GM20000 (cell line): ENCODE data around the gene SFXN1.
"Not testable (repeated sequence)": the region's sequence is repeated elsewhere in the genome, so short reads cannot be mapped to it uniquely, and the experiment has no call there.

Experiments
- DNase-seq: peaks from one replicate; pipeline ENCODE4 v3.0.0; 2012; ENCODE audit warnings: low spot score
- CTCF ChIP-seq: IDR thresholded peaks from 2 replicates; pipeline ENCODE4 v1.5.1; 2012; ENCODE audit warnings: mild to moderate bottlenecking, control low read depth; ENCODE audit errors: extremely low read depth, missing control alignments

SFXN1 gene

GRCh38 chr5:175534070-175534932 lies 55.9 kb downstream of the SFXN1 start:
- peak; percentile 81 for DNase-seq
- TF ChIP-seq CTCF: peak; percentile 97

DNA sequence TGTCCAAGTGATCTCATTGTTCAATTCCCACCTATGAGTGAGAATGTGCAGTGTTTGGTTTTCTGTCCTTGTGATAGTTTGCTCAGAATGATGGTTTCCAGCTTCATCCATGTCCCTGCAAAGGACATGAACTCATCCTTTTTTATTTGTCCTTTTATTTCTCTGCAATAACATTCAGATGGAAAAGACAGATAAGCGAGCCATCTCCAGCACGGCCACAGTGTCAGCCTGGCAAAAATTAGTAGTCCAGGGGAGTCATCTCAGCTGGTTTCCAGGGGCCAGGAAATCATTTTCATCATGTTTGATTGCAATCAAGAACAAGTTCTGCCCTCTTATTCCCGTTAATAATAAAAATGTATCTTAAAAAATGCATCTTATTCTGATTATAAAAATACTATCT lies 57.0 kb downstream of the SFXN1 start:
- not testable (repeated sequence) for DNase-seq

DNA sequence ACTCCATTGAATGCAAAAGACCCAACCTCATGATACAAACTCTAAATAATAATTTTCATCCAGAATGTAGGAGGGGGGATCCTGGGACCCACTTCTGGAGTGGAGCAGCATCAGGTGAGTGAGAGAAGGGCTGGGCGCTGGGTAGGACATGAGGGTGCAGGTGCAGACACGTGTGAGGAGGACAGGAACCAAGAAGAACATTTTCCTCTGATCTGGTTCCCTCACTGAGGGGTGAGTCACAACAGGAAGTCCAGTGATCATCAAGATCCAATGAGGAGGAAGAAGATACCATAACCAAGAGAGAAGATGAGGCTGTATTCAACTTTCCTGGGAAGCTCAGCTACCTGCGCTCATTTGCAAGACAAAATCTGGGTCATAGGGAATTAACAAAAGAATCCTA lies 57.4 kb downstream of the SFXN1 start:
- TF ChIP-seq CTCF: no peak
- DNase-seq: no peak

- DNase-seq: no peak
- no peak for TF ChIP-seq CTCF
Measured at GRCh38 chr5:175538576-175538975, 60.2 kb downstream of the SFXN1 start.

GRCh38 chr5:175539936-175540335 lies 61.6 kb downstream of the SFXN1 start:
- TF ChIP-seq CTCF: no peak
- no peak for DNase-seq

DNA sequence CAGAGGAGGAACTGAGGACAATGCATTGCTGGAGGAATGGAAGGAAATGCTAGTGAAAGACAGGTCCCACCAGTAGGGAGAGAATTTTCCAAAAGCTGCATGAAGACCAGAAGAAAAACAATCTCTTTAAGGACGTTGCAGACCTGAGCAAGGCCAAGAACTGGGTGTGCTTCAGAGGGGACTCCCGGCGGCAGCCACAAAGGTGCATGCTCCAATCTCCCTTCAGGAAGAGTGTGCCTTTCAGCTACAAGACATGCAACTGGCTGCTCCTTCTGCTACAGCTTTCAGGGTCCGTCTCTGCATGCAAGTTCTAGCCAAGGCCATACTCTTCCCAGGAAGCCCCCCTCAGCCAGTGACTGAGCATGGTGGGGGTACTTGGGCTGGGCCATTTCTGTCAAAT lies 62.9 kb downstream of the SFXN1 start:
- TF ChIP-seq CTCF: no peak
- no peak for DNase-seq

DNA sequence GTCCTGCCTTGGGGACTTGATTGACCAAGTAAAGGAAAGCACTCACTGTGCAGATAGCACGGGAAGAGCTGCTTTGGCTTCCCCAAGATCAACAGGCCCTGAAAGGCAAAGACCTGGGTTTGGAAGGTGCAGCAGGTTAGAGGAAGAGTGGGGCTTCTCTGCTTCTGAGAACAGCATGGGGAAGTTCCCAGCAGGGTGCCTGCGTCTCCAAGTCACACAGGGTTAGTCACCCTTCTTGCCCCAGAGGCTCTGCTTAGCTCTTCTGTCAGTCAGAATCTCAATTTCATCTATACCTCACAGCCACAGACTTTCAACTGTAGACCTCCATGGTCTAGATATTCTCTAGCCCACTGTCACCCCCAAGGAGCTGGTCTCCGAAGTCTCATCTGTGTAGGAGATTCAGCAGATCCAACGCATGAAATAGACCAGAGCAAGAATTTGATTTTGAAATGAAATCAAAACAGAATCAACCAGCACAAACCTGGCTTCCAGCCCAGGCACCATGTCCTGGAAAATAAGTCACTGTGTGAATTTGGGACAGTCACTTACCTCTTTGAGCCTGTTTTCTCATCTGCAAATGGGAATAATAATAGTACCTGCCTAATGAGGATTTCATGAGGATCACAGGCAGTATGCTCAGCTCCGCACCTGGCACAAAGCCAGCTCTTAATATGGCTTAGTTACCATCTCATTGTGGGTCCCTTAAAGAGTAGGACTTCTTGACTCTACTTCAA lies 64.0 kb downstream of the SFXN1 start:
- DNase-seq: no peak
- TF ChIP-seq CTCF: no peak

GRCh38 chr5:175542966-175543235 lies 64.5 kb downstream of the SFXN1 start:
- DNase-seq: no peak
- no peak for TF ChIP-seq CTCF
